ENCODE results near the gene MAPK6.
"Not testable (repeated sequence)": the region's sequence is repeated elsewhere in the genome, so short reads cannot be mapped to it uniquely, and the experiment has no call there.

MAPK6 gene

DNA sequence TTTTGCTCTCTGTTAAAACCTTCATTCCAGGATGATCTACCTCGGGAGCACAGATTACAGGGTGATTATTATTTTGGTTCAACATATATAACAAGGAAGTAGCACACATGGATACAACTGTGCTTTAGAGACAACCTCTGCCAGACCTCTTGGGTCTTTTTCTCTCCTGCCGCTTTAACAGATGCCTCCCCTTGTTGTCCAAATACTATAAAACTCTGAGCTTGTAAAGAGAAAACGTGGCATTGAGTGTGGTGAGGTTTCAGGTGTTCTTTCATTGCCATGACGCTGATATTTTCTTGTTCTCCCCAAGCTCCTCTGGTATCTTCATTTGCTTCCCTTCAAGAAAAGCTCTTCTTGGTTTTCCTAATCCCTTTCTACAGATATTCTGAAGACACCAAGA is 64.6 kb downstream of the MAPK6 start:
- no peak for DNase-seq

DNA sequence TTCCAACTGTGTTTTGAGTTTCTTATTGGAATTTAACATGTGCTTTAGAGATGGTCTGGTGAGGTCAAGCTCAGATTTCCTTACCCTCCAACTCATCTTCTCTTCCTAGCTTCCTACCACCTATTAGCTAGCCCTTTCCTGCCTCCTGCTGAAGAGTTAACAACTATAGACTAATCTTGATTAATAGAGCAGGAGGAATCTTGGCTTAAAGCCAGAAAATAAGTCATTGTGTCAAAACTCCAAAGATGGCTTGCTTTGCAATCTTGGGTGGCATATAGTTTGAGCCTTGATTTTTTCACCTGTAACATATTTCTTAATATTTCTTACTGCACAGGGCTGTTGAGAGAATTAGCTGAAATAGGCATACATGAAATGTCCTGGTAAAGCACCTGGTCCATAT is 66.3 kb downstream of the MAPK6 start:
- no peak for DNase-seq

DNA sequence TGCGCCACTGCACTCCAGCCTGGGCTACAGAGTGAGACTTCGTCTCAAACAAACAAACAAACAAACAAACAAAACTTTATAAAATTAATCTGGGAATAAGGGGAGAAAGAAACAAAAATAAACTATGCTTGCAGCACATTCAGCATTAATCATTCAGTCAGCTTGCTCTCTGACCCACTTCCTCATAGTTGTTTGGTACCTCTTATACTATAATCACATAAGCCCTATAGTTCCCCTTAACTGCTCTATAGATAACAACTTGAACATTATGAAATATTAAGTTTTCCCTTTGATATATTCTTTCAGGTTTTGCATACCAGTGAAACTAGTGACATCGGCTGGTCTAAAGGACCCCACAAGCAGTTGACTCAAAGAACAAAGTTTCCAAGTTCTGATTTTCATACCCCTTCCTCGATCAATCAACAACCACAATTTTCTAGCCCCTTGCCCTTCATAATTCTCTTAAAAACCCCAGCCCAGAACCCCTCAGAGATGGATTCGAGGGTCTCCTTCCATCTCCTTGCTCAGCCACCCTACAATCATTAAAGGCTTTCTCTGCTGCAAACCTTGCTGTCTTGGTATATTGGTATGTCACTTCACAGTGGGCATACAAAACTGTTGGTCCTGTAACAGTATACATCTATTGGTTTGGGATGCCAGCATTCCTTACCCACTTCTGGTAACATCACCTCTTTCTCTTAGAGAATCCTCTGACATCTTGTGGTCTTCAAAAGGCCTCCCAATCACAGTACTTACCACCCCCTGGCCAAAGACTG is 67.2 kb downstream of the MAPK6 start:
- DNase-seq = no peak

GRCh38 chr15:52090193-52090592 is 71.2 kb downstream of the MAPK6 start:
- DNase-seq = no peak

DNA sequence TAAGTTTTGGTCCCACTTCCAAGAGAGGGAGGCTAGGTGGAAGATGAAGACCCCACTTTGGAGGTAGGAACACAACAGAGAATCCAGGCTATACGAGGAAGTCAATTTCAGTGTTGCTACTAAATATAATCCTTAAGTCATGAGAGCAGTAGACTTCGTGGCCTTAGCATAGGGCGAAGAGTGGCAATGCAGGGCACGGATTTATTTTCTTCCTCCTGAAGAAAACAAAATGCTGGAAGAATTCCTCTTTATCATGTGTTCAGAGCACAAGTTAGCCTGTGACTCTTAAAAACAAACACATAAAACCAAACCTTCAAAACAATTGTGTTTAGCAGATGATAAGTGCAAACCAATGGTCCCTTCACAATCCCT is 74.1 kb downstream of the MAPK6 start:
- no peak for DNase-seq

- no peak for DNase-seq
Observed at GRCh38 chr15:52093539-52094510, 74.8 kb downstream of the MAPK6 start.

GRCh38 chr15:52094811-52095584 is 76.0 kb downstream of the MAPK6 start:
- DNase-seq = no peak

DNA sequence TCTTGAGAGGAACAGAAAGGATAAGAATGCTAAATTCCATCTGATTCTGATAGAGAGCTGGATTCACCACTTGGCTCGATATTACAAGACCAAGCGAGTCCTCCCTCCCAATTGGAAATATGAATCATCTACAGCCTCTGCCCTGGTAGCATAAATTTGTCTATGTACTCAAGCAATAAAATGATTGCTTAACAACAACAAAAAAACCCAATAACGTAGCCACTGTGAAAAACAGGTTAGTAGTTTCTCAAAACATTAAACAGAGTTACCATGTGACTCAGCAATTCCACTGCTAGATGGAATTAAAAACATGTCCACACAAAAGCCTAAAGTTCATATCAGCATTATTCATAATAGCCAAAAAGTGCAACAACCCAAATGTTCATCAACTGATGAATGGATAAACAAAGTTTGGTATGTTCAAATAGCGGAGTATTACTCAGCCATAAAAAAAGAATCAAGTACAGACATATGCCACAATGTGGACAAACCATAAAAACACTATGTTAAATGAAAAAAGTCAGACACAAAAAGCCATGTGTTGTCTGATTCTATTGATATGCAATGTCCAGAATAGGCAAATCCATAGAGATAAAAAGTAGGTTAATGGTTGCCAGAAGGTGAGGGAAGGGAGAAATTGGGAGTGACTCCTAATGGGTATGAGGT is 76.7 kb downstream of the MAPK6 start:
- no peak for DNase-seq

DNA sequence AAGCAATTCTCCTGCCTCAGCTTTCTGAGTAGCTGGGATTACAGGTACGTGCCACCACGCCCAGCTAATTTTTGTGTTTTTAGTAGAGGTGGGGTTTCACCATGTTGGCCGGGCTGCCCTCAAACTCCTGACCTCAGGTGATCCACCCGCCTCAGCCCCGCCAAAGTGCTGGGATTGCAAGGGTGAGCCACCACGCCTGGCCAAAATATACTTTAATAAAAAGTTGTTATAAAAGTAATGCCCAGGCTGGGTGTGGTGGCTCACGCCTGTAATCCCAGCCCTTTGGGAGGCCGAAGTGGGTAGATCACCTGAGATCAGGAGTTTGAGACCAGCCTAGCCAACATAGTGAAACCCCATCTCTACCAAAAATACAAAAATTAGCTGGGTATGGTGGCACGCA is 77.5 kb downstream of the MAPK6 start:
- DNase-seq = not testable (repeated sequence)

DNA sequence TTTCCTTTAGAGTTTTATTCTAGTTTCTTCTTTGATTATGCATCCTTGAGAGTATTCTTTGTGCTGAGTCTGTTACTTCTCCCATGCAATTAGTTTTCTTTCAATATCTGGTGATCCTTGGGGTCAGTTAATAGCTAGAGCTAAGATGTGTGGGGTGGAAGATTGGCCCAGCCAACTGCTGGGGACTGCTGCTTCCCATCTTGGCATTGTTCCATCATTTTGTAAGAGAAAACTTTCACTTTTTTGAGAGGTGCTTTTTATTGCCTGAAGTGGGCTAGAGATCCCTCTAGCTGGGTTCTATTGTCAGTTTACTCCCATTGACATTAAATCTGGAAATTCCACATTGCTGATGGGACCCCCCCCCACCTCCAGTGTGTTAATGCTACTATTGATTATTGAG is 78.2 kb downstream of the MAPK6 start:
- no peak for DNase-seq

GRCh38 chr15:52098323-52098722 is 79.3 kb downstream of the MAPK6 start:
- DNase-seq = no peak

GRCh38 chr15:52099651-52100272 is 80.7 kb downstream of the MAPK6 start:
- no peak for DNase-seq

- no peak for DNase-seq
Observed at GRCh38 chr15:52100807-52101442, 81.9 kb downstream of the MAPK6 start.

GRCh38 chr15:52101542-52102323 is 82.7 kb downstream of the MAPK6 start:
- DNase-seq = no peak

DNA sequence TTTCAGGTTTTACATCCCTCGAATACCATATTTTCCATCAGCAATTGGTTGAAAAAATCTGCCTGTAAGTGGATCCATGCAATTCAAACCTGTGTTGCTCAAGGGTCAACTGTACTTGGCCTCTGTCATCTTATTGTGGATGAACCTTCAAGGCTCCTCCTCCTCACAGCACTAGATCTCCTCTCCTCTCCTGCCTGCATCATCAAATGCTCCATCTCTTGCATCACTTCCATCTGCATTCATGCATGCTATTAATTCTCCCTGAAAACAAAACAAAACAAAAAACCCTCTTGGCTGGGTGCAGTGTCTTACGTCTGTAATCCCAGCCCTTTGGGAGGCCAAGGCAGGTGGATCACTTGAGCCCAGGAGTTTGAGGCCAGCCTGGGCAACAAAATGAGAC is 83.4 kb downstream of the MAPK6 start:
- no peak for DNase-seq

DNA sequence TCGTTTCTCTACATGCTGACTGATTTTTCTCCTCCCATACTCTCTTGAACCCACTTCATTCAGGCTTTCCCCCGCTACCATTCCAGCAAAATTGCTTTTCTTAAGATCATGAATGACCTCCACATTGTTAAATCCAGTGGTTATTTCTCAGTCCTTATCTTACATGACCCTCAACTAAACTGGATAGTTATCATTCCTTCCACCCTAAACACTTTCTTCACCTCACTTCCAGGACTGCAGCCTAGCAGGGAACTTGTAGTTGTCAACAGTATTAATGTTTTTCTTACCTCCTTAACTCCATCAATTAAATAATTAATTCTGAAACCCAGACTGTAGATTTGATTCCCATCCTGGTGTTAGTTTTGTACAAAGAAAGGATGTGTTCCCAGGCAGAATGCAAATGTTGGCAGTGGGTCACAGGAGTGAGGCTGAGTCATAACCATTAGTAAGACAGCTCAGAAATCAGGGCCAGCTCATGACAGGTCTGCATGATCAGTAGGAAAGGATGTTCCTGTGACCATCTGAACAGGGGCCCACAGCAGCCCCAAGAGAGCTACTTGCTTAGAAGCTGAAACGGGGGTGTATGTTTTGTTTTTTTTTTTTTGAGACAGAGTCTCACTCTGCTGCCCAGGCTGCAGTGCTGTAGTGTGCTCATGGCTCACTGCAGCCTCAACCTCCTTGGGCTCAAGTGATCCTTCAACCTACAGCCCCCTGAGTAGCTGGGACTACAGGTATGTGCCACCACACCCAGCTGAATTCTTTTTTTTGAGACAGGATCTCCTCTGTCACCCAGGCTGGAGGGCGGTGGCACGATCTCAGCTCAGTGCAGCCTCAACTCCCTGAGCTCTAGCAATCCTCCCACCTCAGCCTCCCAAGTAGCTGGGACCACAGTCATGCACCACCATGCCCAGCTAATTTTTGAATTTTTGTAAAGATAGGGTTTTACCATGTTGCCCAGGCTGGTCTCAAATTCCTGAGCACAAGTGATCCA is 84.5 kb downstream of the MAPK6 start:
- peak; percentile 59 for DNase-seq

DNA sequence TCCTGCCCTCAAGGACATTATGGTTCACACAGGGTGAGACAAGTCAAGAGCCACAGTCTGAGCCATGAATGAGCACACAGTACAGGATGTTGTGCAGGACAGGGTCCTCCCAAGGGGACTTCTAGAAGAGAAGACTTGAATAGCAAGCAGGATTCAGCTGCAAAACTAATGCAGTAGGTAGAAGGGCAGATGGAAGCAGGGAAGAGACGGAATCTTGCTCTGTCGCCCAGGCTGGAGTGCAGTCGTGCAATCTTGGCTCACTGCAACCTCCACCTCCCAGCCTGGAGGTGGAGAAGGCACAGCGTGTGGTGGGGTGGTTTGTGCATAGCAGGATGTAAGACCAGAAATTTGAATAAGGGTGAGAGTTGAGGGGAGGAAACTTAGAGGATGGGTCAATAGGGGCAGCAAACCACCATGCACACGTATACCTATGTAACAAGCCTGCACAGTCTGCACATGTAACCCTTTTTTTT is 85.5 kb downstream of the MAPK6 start:
- no peak for DNase-seq

- DNase-seq = no peak
Observed at GRCh38 chr15:52105846-52106245, 86.8 kb downstream of the MAPK6 start.

- DNase-seq = no peak
Observed at GRCh38 chr15:52106641-52107040, 87.6 kb downstream of the MAPK6 start.

Data from 8988T (cell line).